ENCODE measurements around the gene AHNAK2. TPM values are rescaled to one million over a fixed set of nuclear protein-coding genes. Genes with fewer than 3 reads are reported as not detected.

Gene AHNAK2
- total RNA-seq (2022; extraction: Qiagen RNA extraction) = 188 to 232 TPM (median 198 TPM) in 5 replicates

GRCh38 chr14:104977681-104978653 is at the start of gene AHNAK2:
Gene AHNAK2 (minus strand): TSS chr14:104978374. CDS start chr14:104978237, 137 bp downstream.

GRCh38 chr14:105020815-105021655 is 42.9 kb upstream of the AHNAK2 start, which contains the start of gene CDCA4:
Gene CDCA4 (minus strand): TSS chr14:105021083. CDS start chr14:105011929, 9,154 bp downstream.

GRCh38 chr14:104985675-104986486 is 7.7 kb upstream of the AHNAK2 start, which contains the start of gene CLBA1:
Gene CLBA1 (plus strand): TSS chr14:104985788. CDS start chr14:104986432, 644 bp downstream.

GRCh38 chr14:104924421-104925213 is 53.6 kb downstream of the AHNAK2 start, which contains the start of gene PLD4:
Gene PLD4 (plus strand): TSS chr14:104924879. CDS start chr14:104927141, 2,262 bp downstream.

Other genes starting within 250 kb of the AHNAK2 start
- gene SIVA1, start 225.2 kb downstream of the AHNAK2 start, total RNA-seq (2022; extraction: Qiagen RNA extraction) = 139 to 225 TPM (median 204 TPM) in 5 replicates
- 85.9 to 106 TPM (median 100 TPM) in 5 replicates for gene AKT1, start 182.6 kb downstream of the AHNAK2 start, total RNA-seq (2022; extraction: Qiagen RNA extraction)
- gene ZBTB42, start 177.3 kb downstream of the AHNAK2 start, total RNA-seq (2022; extraction: Qiagen RNA extraction) = 2.4 to 3.3 TPM (median 3.0 TPM) in 5 replicates
- 18.0 to 27.3 TPM (median 23.5 TPM) in 5 replicates for gene CEP170B, start 113.1 kb downstream of the AHNAK2 start, total RNA-seq (2022; extraction: Qiagen RNA extraction)
- 0.05 to 0.15 TPM (median 0.09 TPM) in 5 replicates for gene PLD4, start 53.5 kb downstream of the AHNAK2 start, total RNA-seq (2022; extraction: Qiagen RNA extraction)
- gene CLBA1, start 7.4 kb upstream of the AHNAK2 start, total RNA-seq (2022; extraction: Qiagen RNA extraction) = 14.6 to 18.0 TPM (median 15.8 TPM) in 5 replicates
- gene CDCA4, start 42.7 kb upstream of the AHNAK2 start, total RNA-seq (2022; extraction: Qiagen RNA extraction) = 43.4 to 49.6 TPM (median 45.2 TPM) in 5 replicates
- gene GPR132, start 87.1 kb upstream of the AHNAK2 start, total RNA-seq (2022; extraction: Qiagen RNA extraction) = 0.40 to 0.68 TPM (median 0.55 TPM) in 5 replicates
- gene JAG2, start 190.4 kb upstream of the AHNAK2 start, total RNA-seq (2022; extraction: Qiagen RNA extraction) = 16.3 to 28.4 TPM (median 23.6 TPM) in 5 replicates
- 22.3 to 49.6 TPM (median 43.3 TPM) in 5 replicates for gene NUDT14, start 202.9 kb upstream of the AHNAK2 start, total RNA-seq (2022; extraction: Qiagen RNA extraction)

All from A549 treated with AZD2906 at 1 μM for 4 hours (cell line).